ACC112 (cell line): Measurements from ENCODE around the gene PIK3C3.

Experiments used
- H2AFZ ChIP-seq: fragments of 200-600 bp; sonication (generic); one replicate; pipeline ENCODE4 v1.6.0; 2017; ENCODE audit warnings: antibody characterized with exemption, low read length; ENCODE audit not compliant: unreplicated experiment
- H3K27ac ChIP-seq: fragments of 200-600 bp; sonication (generic); 2 replicates; pipeline ENCODE4 v1.5.1; 2014; ENCODE audit warnings: low read depth, mild to moderate bottlenecking, antibody characterized with exemption, low read length, moderate library complexity
- H3K27me3 ChIP-seq: fragments of 200-600 bp; sonication (generic); 2 replicates; pipeline ENCODE4 v1.6.1; 2014; ENCODE audit warnings: mild to moderate bottlenecking, antibody characterized with exemption, low read length, moderate library complexity, mixed read lengths; ENCODE audit not compliant: insufficient read depth
- H3K36me3 ChIP-seq: fragments of 200-600 bp; sonication (generic); 2 replicates; pipeline ENCODE4 v1.6.1; 2016; ENCODE audit warnings: mild to moderate bottlenecking, antibody characterized with exemption, low read length, moderate library complexity, mixed read lengths; ENCODE audit not compliant: insufficient read depth
- H3K4me1 ChIP-seq: fragments of 200-600 bp; sonication (generic); one replicate; pipeline ENCODE4 v1.6.1; 2016; ENCODE audit warnings: low read length, mixed read lengths; ENCODE audit not compliant: insufficient read depth, unreplicated experiment, control insufficient read depth
- H3K4me3 ChIP-seq: fragments of 200-600 bp; sonication (generic); 2 replicates; pipeline ENCODE4 v1.5.1; 2014; ENCODE audit warnings: mild to moderate bottlenecking, low read depth, low read length
- H3K79me2 ChIP-seq: fragments of 200-600 bp; sonication (generic); one replicate; pipeline ENCODE4 v1.6.0; 2016; ENCODE audit warnings: low read length; ENCODE audit not compliant: control insufficient read depth, unreplicated experiment, insufficient read depth

Gene PIK3C3

GRCh38 chr18:41933778-41934177, 21.3 kb upstream of the PIK3C3 start:
- no peak overlapping the region for H3K27ac ChIP-seq
- no peaks in the 10 kb centered on the region for H3K36me3 ChIP-seq
- no peaks in the 10 kb centered on the region for H3K27me3 ChIP-seq
- H3K79me2 ChIP-seq, result no peaks in the 10 kb centered on the region
- no peak overlapping the region for H3K4me3 ChIP-seq
- peaks cover 18% of the 10 kb centered on the region for H3K4me1 ChIP-seq
- no peak overlapping the region for H2AFZ ChIP-seq

- Histone ChIP-seq H3K4me3 (no peak overlapping the region), H3K36me3 (no peaks in the 10 kb centered on the region), H3K4me1 (peaks cover 46% of the 10 kb centered on the region), H3K27me3 (no peaks in the 10 kb centered on the region), H3K27ac (peak overlapping the region; percentile 5; the same call in 1 of the 2 replicates), H2AFZ (peak overlapping the region; percentile 58), H3K79me2 (no peaks in the 10 kb centered on the region)
These were observed 18.4 kb upstream of the PIK3C3 start for GRCh38 chr18:41936471-41937134.

- peak overlapping the region; percentile 17; the same call in 1 of the 2 replicates for H3K4me3 ChIP-seq
- no peaks in the 10 kb centered on the region for H3K36me3 ChIP-seq
- no peaks in the 10 kb centered on the region for H3K79me2 ChIP-seq
- H3K27me3 ChIP-seq, result no peaks in the 10 kb centered on the region
- H2AFZ ChIP-seq, result no peak overlapping the region
- peak overlapping the region; percentile 69 for H3K27ac ChIP-seq
- H3K4me1 ChIP-seq, result peaks cover 46% of the 10 kb centered on the region
These were observed 16.6 kb upstream of the PIK3C3 start for GRCh38 chr18:41938445-41938844.

- peaks cover 46% of the 10 kb centered on the region for H3K4me1 ChIP-seq
- peak overlapping the region; percentile 69 for H3K27ac ChIP-seq
- no peaks in the 10 kb centered on the region for H3K27me3 ChIP-seq
- H3K4me3 ChIP-seq, result no peak overlapping the region
- H3K79me2 ChIP-seq, result no peaks in the 10 kb centered on the region
- H3K36me3 ChIP-seq, result no peaks in the 10 kb centered on the region
- peak overlapping the region; percentile 75 for H2AFZ ChIP-seq
These were observed 15.7 kb upstream of the PIK3C3 start for GRCh38 chr18:41939326-41939725.

GRCh38 chr18:41940506-41941215, 14.4 kb upstream of the PIK3C3 start:
- H3K4me3 ChIP-seq, result peak overlapping the region; percentile 18; the same call in 1 of the 2 replicates
- H3K36me3 ChIP-seq, result no peaks in the 10 kb centered on the region
- peaks cover 46% of the 10 kb centered on the region for H3K4me1 ChIP-seq
- H3K27ac ChIP-seq, result peak overlapping the region; percentile 69
- H3K27me3 ChIP-seq, result peaks cover 10% of the 10 kb centered on the region
- no peaks in the 10 kb centered on the region for H3K79me2 ChIP-seq
- H2AFZ ChIP-seq, result peak overlapping the region; percentile 70

- Histone ChIP-seq H3K4me3 (no peak overlapping the region), H3K4me1 (peaks cover 37% of the 10 kb centered on the region), H3K79me2 (no peaks in the 10 kb centered on the region), H3K36me3 (no peaks in the 10 kb centered on the region), H3K27me3 (peaks cover 16% of the 10 kb centered on the region), H2AFZ (no peak overlapping the region), H3K27ac (no peak overlapping the region)
These were observed 12.8 kb upstream of the PIK3C3 start for GRCh38 chr18:41942254-41942653.

- Histone ChIP-seq H3K4me3 (no peak overlapping the region), H2AFZ (no peak overlapping the region), H3K27me3 (peaks cover 16% of the 10 kb centered on the region), H3K4me1 (no peaks in the 10 kb centered on the region), H3K79me2 (no peaks in the 10 kb centered on the region), H3K27ac (no peak overlapping the region), H3K36me3 (no peaks in the 10 kb centered on the region)
These were observed 6.4 kb upstream of the PIK3C3 start for GRCh38 chr18:41948544-41949110.

- Histone ChIP-seq H3K27me3 (peaks cover 16% of the 10 kb centered on the region), H3K4me1 (no peaks in the 10 kb centered on the region), H3K27ac (no peak overlapping the region), H3K79me2 (no peaks in the 10 kb centered on the region), H3K36me3 (no peaks in the 10 kb centered on the region), H3K4me3 (no peak overlapping the region), H2AFZ (no peak overlapping the region)
These were observed 5.7 kb upstream of the PIK3C3 start for GRCh38 chr18:41949206-41949920.

GRCh38 chr18:41955688-41956087, 654 bp downstream of the PIK3C3 start:
- Histone ChIP-seq H3K79me2 (peaks cover 54% of the 10 kb centered on the region), H2AFZ (peak overlapping the region; percentile 78), H3K4me3 (peak overlapping the region; percentile 81)

GRCh38 chr18:41959045-41959444, 4.0 kb downstream of the PIK3C3 start:
- Histone ChIP-seq H3K36me3 (peaks cover 49% of the 10 kb centered on the region), H2AFZ (no peak overlapping the region), H3K27ac (no peak overlapping the region), H3K4me3 (no peak overlapping the region), H3K79me2 (peaks cover 82% of the 10 kb centered on the region), H3K27me3 (no peaks in the 10 kb centered on the region), H3K4me1 (peaks cover 20% of the 10 kb centered on the region)

More at GRCh38 chr18:41955688-41956087, 654 bp downstream of the PIK3C3 start:
- peaks cover 20% of the 10 kb centered on the region for H3K4me1 ChIP-seq
- H3K36me3 ChIP-seq, result peaks cover 26% of the 10 kb centered on the region
- H3K27me3 ChIP-seq, result no peaks in the 10 kb centered on the region
- peak overlapping the region; percentile 63 for H3K27ac ChIP-seq
